Suprapubic skin (tissue), 4 donors: Measurements from ENCODE around the gene CCNI2. TPM values are rescaled to one million over a fixed set of nuclear protein-coding genes. Genes with fewer than 3 reads are reported as not detected.

ENCODE experiments used
- DNase-seq, 2 donors: peaks; one replicate each; pipeline ENCODE4 v3.0.0-alpha.2; 2019; ENCODE audit warnings: low spot score in 2 of 2
- H3K27ac ChIP-seq: fragments of 200-600 bp; sonication (generic); one replicate; pipeline ENCODE4 v1.5.1; 2019
- H3K27me3 ChIP-seq: fragments of 200-600 bp; sonication (generic); one replicate; pipeline ENCODE4 v1.5.1; 2019
- H3K36me3 ChIP-seq: fragments of 200-600 bp; sonication (generic); one replicate; pipeline ENCODE4 v1.5.1; 2019
- H3K4me1 ChIP-seq: fragments of 200-600 bp; sonication (generic); one replicate; pipeline ENCODE4 v1.5.1; 2019
- H3K4me3 ChIP-seq: fragments of 200-600 bp; sonication (generic); one replicate; pipeline ENCODE4 v1.5.1; 2019; ENCODE audit warnings: mild to moderate bottlenecking
- H3K9me3 ChIP-seq: fragments of 200-600 bp; sonication (generic); one replicate; pipeline ENCODE4 v1.5.1; 2019
- CTCF ChIP-seq, 2 donors: fragments of 200-600 bp in 1 of 2; fragments of 450-650 bp in 1 of 2; sonication (generic) in 1 of 2; IDR thresholded peaks; one replicate each; pipeline ENCODE4 v1.5.1; 2016 to 2019; ENCODE audit warnings: antibody characterized with exemption in 2 of 2, mild to moderate bottlenecking in 1 of 2, moderate library complexity in 1 of 2
- EP300 ChIP-seq: sonication (generic); formaldehyde crosslinking; IDR thresholded peaks from one replicate; pipeline ENCODE4 v1.6.1; 2017; ENCODE audit warnings: antibody characterized with exemption
- POLR2A ChIP-seq, 2 donors: fragments of 450-650 bp; IDR thresholded peaks; one replicate each; pipeline ENCODE4 v1.6.1; 2017; ENCODE audit warnings: antibody characterized with exemption in 2 of 2, mild to moderate bottlenecking in 2 of 2, moderate library complexity in 2 of 2
- POLR2AphosphoS5 ChIP-seq, 3 donors: sonication (generic); formaldehyde crosslinking; IDR thresholded peaks; one replicate each; pipeline ENCODE4 v1.6.1; 2017; ENCODE audit warnings: antibody characterized with exemption in 3 of 3
- WGBS: methylation state at CpG from one replicate; pipeline ENCODE4 v1.1.5; 2018; 5-methylcytosine and 5-hydroxymethylcytosine counted together
- total RNA-seq, 4 donors: library from RNA; depleted of rRNA; stranded (reverse); fragments of >200 nt; gene quantifications; one replicate each; pipeline ENCODE4 v1.1.0, GENCODE V29; 2016

CCNI2 gene
- total RNA-seq, 4 donors from 2014 or later, result not detected

- peaks cover 83% of the 10 kb centered on the region for H3K4me1 ChIP-seq
- H3K4me3 ChIP-seq, result no peak overlapping the region
- H3K36me3 ChIP-seq, result no peaks in the 10 kb centered on the region
- H3K27me3 ChIP-seq, result no peaks in the 10 kb centered on the region
- no peak for DNase-seq
- WGBS, result 56% methylated on average over 11 of the region's 12 CpGs
- H3K9me3 ChIP-seq, result no peaks in the 10 kb centered on the region
- no peak for TF ChIP-seq POLR2AphosphoS5 (IDR thresholded peaks at IDR 0.05)
- no peak for TF ChIP-seq POLR2A (IDR thresholded peaks at IDR 0.05)
- no peak for TF ChIP-seq EP300
- TF ChIP-seq CTCF (IDR thresholded peaks at IDR 0.05), result no peak
- peak overlapping the region; percentile 24 for H3K27ac ChIP-seq
Measured at GRCh38 chr5:132773601-132774355, 26.6 kb downstream of the CCNI2 start.

GRCh38 chr5:132774406-132774805, 27.2 kb downstream of the CCNI2 start:
- no peak for DNase-seq

GRCh38 chr5:132774896-132775295, 27.7 kb downstream of the CCNI2 start:
- peak overlapping the region; percentile 89 for H3K4me3 ChIP-seq
- H3K9me3 ChIP-seq, result no peaks in the 10 kb centered on the region
- no peak for TF ChIP-seq POLR2AphosphoS5 (IDR thresholded peaks at IDR 0.05)
- no peak for TF ChIP-seq EP300
- no peak for TF ChIP-seq POLR2A (IDR thresholded peaks at IDR 0.05)
- TF ChIP-seq CTCF (IDR thresholded peaks at IDR 0.05), result no peak
- H3K27me3 ChIP-seq, result no peaks in the 10 kb centered on the region
- no peaks in the 10 kb centered on the region for H3K36me3 ChIP-seq
- DNase-seq, result no peak
- peak overlapping the region; percentile 89 for H3K27ac ChIP-seq
- peaks cover 74% of the 10 kb centered on the region for H3K4me1 ChIP-seq
- WGBS, result 25% methylated on average over 3 of the region's 5 CpGs

More at GRCh38 chr5:132774406-132774805, 27.2 kb downstream of the CCNI2 start:
- peak overlapping the region; percentile 24 for H3K27ac ChIP-seq
- H3K4me1 ChIP-seq, result peaks cover 77% of the 10 kb centered on the region
- H3K9me3 ChIP-seq, result no peaks in the 10 kb centered on the region
- 47% methylated on average over 3 of the region's 3 CpGs for WGBS
- no peaks in the 10 kb centered on the region for H3K27me3 ChIP-seq
- no peak for TF ChIP-seq POLR2A (IDR thresholded peaks at IDR 0.05)
- TF ChIP-seq EP300, result no peak
- no peak for TF ChIP-seq POLR2AphosphoS5 (IDR thresholded peaks at IDR 0.05)
- no peak for TF ChIP-seq CTCF (IDR thresholded peaks at IDR 0.05)
- H3K36me3 ChIP-seq, result no peaks in the 10 kb centered on the region
- H3K4me3 ChIP-seq, result peak overlapping the region; percentile 89

- Histone ChIP-seq H3K4me1 (peaks cover 71% of the 10 kb centered on the region), H3K27ac (peak overlapping the region; percentile 89), H3K4me3 (peak overlapping the region; percentile 89), H3K27me3 (no peaks in the 10 kb centered on the region), H3K36me3 (no peaks in the 10 kb centered on the region), H3K9me3 (no peaks in the 10 kb centered on the region)
- TF ChIP-seq CTCF (IDR thresholded peaks at IDR 0.05) (no peak), POLR2A (IDR thresholded peaks at IDR 0.05) (no peak), POLR2AphosphoS5 (IDR thresholded peaks at IDR 0.05) (no peak), EP300 (no peak)
- no peak for DNase-seq
- 37% methylated on average over 7 of the region's 7 CpGs for WGBS
Measured at GRCh38 chr5:132775476-132775961, 28.3 kb downstream of the CCNI2 start.

GRCh38 chr5:132776131-132776937, 29.1 kb downstream of the CCNI2 start:
- Histone ChIP-seq H3K4me1 (peaks cover 62% of the 10 kb centered on the region), H3K27me3 (no peaks in the 10 kb centered on the region), H3K27ac (peak overlapping the region; percentile 89), H3K9me3 (no peaks in the 10 kb centered on the region), H3K36me3 (no peaks in the 10 kb centered on the region), H3K4me3 (peak overlapping the region; percentile 89)
- no peak for TF ChIP-seq EP300
- no peak for TF ChIP-seq POLR2AphosphoS5 (IDR thresholded peaks at IDR 0.05)
- no peak for TF ChIP-seq CTCF (IDR thresholded peaks at IDR 0.05)
- TF ChIP-seq POLR2A (IDR thresholded peaks at IDR 0.05), result no peak
- 1% methylated on average over 20 of the region's 39 CpGs for WGBS
- DNase-seq, result no peak
